H9 (cell line): ENCODE data around the gene EML4. TPM values are rescaled to one million over a fixed set of nuclear protein-coding genes. Genes with fewer than 3 reads are reported as not detected.

Experiments used
- DNase-seq: peaks from one replicate; pipeline ENCODE4 v3.0.0-alpha.2; 2017
- H2AFZ ChIP-seq: one replicate; pipeline ENCODE4 v1.6.1; 2013; ENCODE audit warnings: mild to moderate bottlenecking, low read length, control low read depth, moderate library complexity
- H2AK5ac ChIP-seq: 2 replicates; pipeline ENCODE4 v1.6.1; 2013; ENCODE audit warnings: low read length, control low read depth, mixed read lengths; ENCODE audit not compliant: insufficient read length
- H2BK120ac ChIP-seq: one replicate; pipeline ENCODE4 v1.6.1; 2013; ENCODE audit warnings: low read depth, mild to moderate bottlenecking, low read length, control low read depth, inconsistent platforms; ENCODE audit not compliant: poor library complexity, severe bottlenecking
- H2BK12ac ChIP-seq: 2 replicates; pipeline ENCODE4 v1.6.1; 2013; ENCODE audit warnings: low read length, control low read depth, mixed read lengths, low read depth; ENCODE audit not compliant: insufficient read length
- H2BK15ac ChIP-seq: 2 replicates; pipeline ENCODE4 v1.6.1; 2013; ENCODE audit warnings: low read depth, low read length, control low read depth
- H2BK20ac ChIP-seq: one replicate; pipeline ENCODE4 v1.6.1; 2013; ENCODE audit warnings: low read depth, mild to moderate bottlenecking, low read length, control low read depth, inconsistent platforms; ENCODE audit not compliant: poor library complexity, severe bottlenecking
- H2BK5ac ChIP-seq: 2 replicates; pipeline ENCODE4 v1.6.1; 2013; ENCODE audit warnings: low read length, control low read depth, mixed read lengths; ENCODE audit not compliant: insufficient read length
- H3K14ac ChIP-seq: 2 replicates; pipeline ENCODE4 v1.6.1; 2013; ENCODE audit warnings: low read length, control low read depth; ENCODE audit not compliant: insufficient read depth
- H3K18ac ChIP-seq: 2 replicates; pipeline ENCODE4 v1.6.1; 2013; ENCODE audit warnings: low read depth, mild to moderate bottlenecking, mixed read lengths, low read length, control low read depth; ENCODE audit not compliant: insufficient read length
- H3K23ac ChIP-seq: 2 replicates; pipeline ENCODE4 v1.6.1; 2013; ENCODE audit warnings: low read length, control low read depth, mixed read lengths, low read depth; ENCODE audit not compliant: insufficient read length
- H3K23me2 ChIP-seq: 2 replicates; pipeline ENCODE4 v1.6.1; 2013; ENCODE audit warnings: low read depth, mild to moderate bottlenecking, mixed read lengths, low read length, control low read depth; ENCODE audit not compliant: insufficient read length, poor library complexity, severe bottlenecking
- H3K27ac ChIP-seq: 2 replicates; pipeline ENCODE4 v1.5.1; 2013; ENCODE audit warnings: low read length, control low read depth, mixed read lengths, low read depth; ENCODE audit not compliant: insufficient read length
- H3K27me3 ChIP-seq: 2 replicates; pipeline ENCODE4 v1.6.1; 2013; ENCODE audit warnings: low read length, control low read depth, inconsistent platforms; ENCODE audit not compliant: insufficient read depth
- H3K4ac ChIP-seq: 2 replicates; pipeline ENCODE4 v1.6.1; 2013; ENCODE audit warnings: low read depth, mild to moderate bottlenecking, control low read depth, inconsistent platforms, low read length, moderate library complexity
- H3K4me1 ChIP-seq: 2 replicates; pipeline ENCODE4 v1.6.1; 2013; ENCODE audit warnings: low read length, control low read depth, inconsistent platforms; ENCODE audit not compliant: insufficient read depth
- H3K4me2 ChIP-seq: 2 replicates; pipeline ENCODE4 v1.6.1; 2013; ENCODE audit warnings: low read length, control low read depth, mixed read lengths; ENCODE audit not compliant: insufficient read length, insufficient read depth
- H3K56ac ChIP-seq: 2 replicates; pipeline ENCODE4 v1.6.1; 2013; ENCODE audit warnings: low read depth, mild to moderate bottlenecking, mixed read lengths, low read length, control low read depth; ENCODE audit not compliant: insufficient read length
- H3K79me1 ChIP-seq: 2 replicates; pipeline ENCODE4 v1.6.1; 2013; ENCODE audit warnings: low read depth, mild to moderate bottlenecking, moderate library complexity, low read length, control low read depth, inconsistent platforms; ENCODE audit not compliant: insufficient read depth, poor library complexity, severe bottlenecking
- H3K79me2 ChIP-seq: 2 replicates; pipeline ENCODE4 v1.6.1; 2013; ENCODE audit warnings: low read length, control low read depth, inconsistent platforms; ENCODE audit not compliant: insufficient read depth
- H3K9ac ChIP-seq: 2 replicates; pipeline ENCODE4 v1.6.1; 2013; ENCODE audit warnings: low read length, control low read depth, mixed read lengths; ENCODE audit not compliant: insufficient read length; ENCODE audit errors: extremely low read depth
- H3K9me3 ChIP-seq: one replicate; pipeline ENCODE4 v1.6.1; 2013; ENCODE audit warnings: low read depth, low read length, inconsistent platforms; ENCODE audit not compliant: control insufficient read depth
- H3T11ph ChIP-seq: one replicate; pipeline ENCODE4 v1.6.1; 2013; ENCODE audit warnings: mild to moderate bottlenecking, low read length, control low read depth, inconsistent platforms
- H4K20me1 ChIP-seq: one replicate; pipeline ENCODE4 v1.6.1; 2013; ENCODE audit not compliant: control insufficient read depth, insufficient read length, insufficient read depth
- H4K5ac ChIP-seq: 2 replicates; pipeline ENCODE4 v1.6.1; 2013; ENCODE audit warnings: low read depth, mild to moderate bottlenecking, mixed read lengths, low read length, control low read depth; ENCODE audit not compliant: insufficient read length
- H4K8ac ChIP-seq: replicated peaks from 2 replicates; pipeline ENCODE4 v1.6.1; 2013; ENCODE audit warnings: low read length, control low read depth, mixed read lengths, low read depth; ENCODE audit not compliant: insufficient read length
- H4K91ac ChIP-seq: 2 replicates; pipeline ENCODE4 v1.6.1; 2013; ENCODE audit warnings: low read depth, mild to moderate bottlenecking, moderate library complexity, mixed read lengths, low read length, control low read depth; ENCODE audit not compliant: insufficient read length
- H3K27ac Mint-ChIP-seq, 3 experiments: 2 replicates in 2 of 3; 3 replicates in 1 of 3; pipeline ENCODE4 v1.8.0; 2020 to 2021; ENCODE audit warnings: mixed read lengths in 3 of 3, mild to moderate bottlenecking in 1 of 3, moderate library complexity in 1 of 3
- H3K27me3 Mint-ChIP-seq: 2 replicates; pipeline ENCODE4 v1.8.0; 2021; ENCODE audit warnings: low read depth, mild to moderate bottlenecking, moderate library complexity, mixed read lengths
- H3K36me3 Mint-ChIP-seq, 3 experiments: 2 replicates in 2 of 3; 3 replicates in 1 of 3; pipeline ENCODE4 v1.8.0; 2020 to 2021; ENCODE audit warnings: low read depth in 3 of 3, mixed read lengths in 3 of 3; ENCODE audit not compliant: insufficient read depth in 1 of 3
- H3K4me1 Mint-ChIP-seq, 2 experiments: 2 replicates each; pipeline ENCODE4 v1.8.0; 2020; ENCODE audit warnings: mixed read lengths in 2 of 2
- H3K4me3 Mint-ChIP-seq, 2 experiments: 2 replicates in 1 of 2; 3 replicates in 1 of 2; pipeline ENCODE4 v1.8.0; 2020 to 2021; ENCODE audit warnings: mild to moderate bottlenecking in 2 of 2, mixed read lengths in 2 of 2, moderate library complexity in 1 of 2
- H3K9me3 Mint-ChIP-seq, 2 experiments: 2 replicates in 1 of 2; 3 replicates in 1 of 2; pipeline ENCODE4 v1.8.0; 2020; ENCODE audit warnings: mild to moderate bottlenecking in 2 of 2, mixed read lengths in 2 of 2, moderate library complexity in 1 of 2
- CTCF ChIP-seq: fragments of 200-600 bp; sonication (generic); conservative IDR thresholded peaks from 3 replicates; pipeline ENCODE4 v1.8.0; 2021; ENCODE audit warnings: antibody characterized with exemption, mild to moderate bottlenecking
- WGBS: extraction: QIAGEN DNeasy Blood & Tissue Kit; methylation state at CpG from one replicate; pipeline ENCODE4 v1.1.7; 2013; ENCODE audit warnings: missing lambda C conversion rate, low lambda C conversion rate, mixed read lengths; ENCODE audit not compliant: insufficient read length; ENCODE audit errors: extremely low coverage; 5-methylcytosine and 5-hydroxymethylcytosine counted together
- total RNA-seq: library from RNA; stranded (reverse); gene quantifications from 2 replicates; pipeline ENCODE4 v1.2.1, GENCODE V29; 2021

Gene EML4
- total RNA-seq, 1 experiment from 2014 or later: 68.6 TPM

- H3K4ac ChIP-seq: no peak overlapping the region
- no peak overlapping the region for H2AK5ac ChIP-seq
- H3K79me1 ChIP-seq: peaks cover 2% of the 10 kb centered on the region
- no peak overlapping the region for H2BK12ac ChIP-seq
- H2BK120ac ChIP-seq: no peak overlapping the region
- H4K20me1 ChIP-seq: no peaks in the 10 kb centered on the region
- no CpG with 5 or more reads among the region's 10 CpGs for WGBS
- no peak overlapping the region for H3K9ac ChIP-seq
- no peak overlapping the region for H4K91ac ChIP-seq
- no peak overlapping the region for H2AFZ ChIP-seq
- no peak overlapping the region for H3K23ac ChIP-seq
- peaks cover 10 to 14% of the 10 kb centered on the region in 2 experiments for H3K4me1 Mint-ChIP-seq
- H3K9me3 ChIP-seq: no peaks in the 10 kb centered on the region
- no peaks in the 10 kb centered on the region for H3K36me3 Mint-ChIP-seq
- no peaks in the 10 kb centered on the region for H3K27me3 Mint-ChIP-seq
- H4K8ac ChIP-seq: no peak overlapping the region
- 0 out of 7 replicates have a peak overlapping the region, but pooled peaks of 1 of the 3 experiments have one; percentile 33 for H3K27ac Mint-ChIP-seq
- H3K18ac ChIP-seq: no peak overlapping the region
- H3K14ac ChIP-seq: no peak overlapping the region
- no peak for DNase-seq
- 0 out of 2 replicates have a peak, but pooled peaks cover 3% of the 10 kb centered on the region for H3K4me1 ChIP-seq
- H2BK15ac ChIP-seq: no peak overlapping the region
- no peaks in the 10 kb centered on the region for H3K27me3 ChIP-seq
- peaks cover 6% of the 10 kb centered on the region; the same call in 1 of the 2 replicates for H3K79me2 ChIP-seq
- no peak overlapping the region for H3K4me3 Mint-ChIP-seq
- no peak overlapping the region for H3K4me2 ChIP-seq
- no peak overlapping the region for H2BK20ac ChIP-seq
- H3K27ac ChIP-seq: no peak overlapping the region
- H3K23me2 ChIP-seq: no peaks in the 10 kb centered on the region
- no peak overlapping the region for H3T11ph ChIP-seq
- no peaks in the 10 kb centered on the region for H3K9me3 Mint-ChIP-seq
- no peak overlapping the region for H4K5ac ChIP-seq
- no peak overlapping the region for H3K56ac ChIP-seq
- no peak overlapping the region for H2BK5ac ChIP-seq
- TF ChIP-seq CTCF: no peak
These were observed 22.3 kb downstream of the EML4 start for GRCh38 chr2:42191285-42192009.
